Adrenal gland (tissue), 12 donors: ENCODE results near the gene STXBP3. TPM values are rescaled to one million over a fixed set of nuclear protein-coding genes. Genes with fewer than 3 reads are reported as not detected.

ENCODE experiments used
- DNase-seq, 7 donors: peaks; one replicate each; pipeline ENCODE4 v3.0.0-alpha.2; 2019 to 2020
- H3K27ac ChIP-seq, 5 donors: fragments of 200-600 bp; sonication (generic) in 4 of 5; 1 replicate in 3 of 5; 2 replicates in 2 of 5; pipeline versions ENCODE4 v1.5.1 to v1.8.0; 2016 to 2020; ENCODE audit warnings: mild to moderate bottlenecking in 1 of 5
- H3K27me3 ChIP-seq: fragments of 200-600 bp; 2 replicates; pipeline ENCODE4 v1.8.0; 2021
- H3K36me3 ChIP-seq, 2 donors: fragments of 200-600 bp; replicated peaks in 1 of 2; 1 replicate in 1 of 2; 2 replicates in 1 of 2; pipeline versions ENCODE4 v1.5.1 to v1.8.0; 2018 to 2022
- H3K4me1 ChIP-seq, 2 donors: fragments of 200-600 bp; replicated peaks in 1 of 2; 1 replicate in 1 of 2; 2 replicates in 1 of 2; pipeline versions ENCODE4 v1.5.1 to v1.8.0; 2018 to 2021
- H3K4me3 ChIP-seq, 4 donors: fragments of 200-600 bp; sonication (generic) in 3 of 4; one replicate each; pipeline ENCODE4 v1.5.1; 2016 to 2018
- H3K9me3 ChIP-seq, 3 donors: fragments of 200-600 bp; sonication (generic) in 1 of 3; replicated peaks in 1 of 3; 1 replicate in 2 of 3; 2 replicates in 1 of 3; pipeline versions ENCODE4 v1.5.1 to v1.8.0; 2016 to 2021
- CTCF ChIP-seq, 6 experiments: fragments of 450-650 bp in 4 of 6; fragments of 200-600 bp in 2 of 6; sonication (generic) in 1 of 6; IDR thresholded peaks; 1 replicate in 5 of 6; 2 replicates in 1 of 6; pipeline versions ENCODE4 v1.5.1 to v1.8.0; 2016 to 2021; ENCODE audit warnings: antibody characterized with exemption in 6 of 6, mild to moderate bottlenecking in 2 of 6, moderate library complexity in 1 of 6
- POLR2A ChIP-seq, 2 donors: fragments of 450-650 bp; IDR thresholded peaks; one replicate each; pipeline ENCODE4 v1.6.1; 2017; ENCODE audit warnings: antibody characterized with exemption in 2 of 2, mild to moderate bottlenecking in 2 of 2, moderate library complexity in 1 of 2
- WGBS, 4 donors: extraction: QIAGEN DNeasy Blood & Tissue Kit in 2 of 4; methylation state at CpG; one replicate each; pipeline versions ENCODE4 v1.1.5 to v1.1.7; 2013 to 2017; 5-methylcytosine and 5-hydroxymethylcytosine counted together
- intact Hi-C, 2 donors: fragments of 100-400 bp; cut with DNase I; formaldehyde crosslinking; loops; one replicate each; pipeline versions ENCODE4 v1.14.1 to v1.15.0; 2022 to 2023
- polyA plus RNA-seq, 3 donors: library from polyadenylated mRNA; stranded (reverse); fragments of 200-250 nt in 2 of 3; fragments of 350-450 nt in 1 of 3; fragmentation: Illumina TruSeq in 1 of 3; extraction: RNeasy Lipid Tissue Mini Kit (QIAGEN cat#74804) in 1 of 3; gene quantifications; one replicate each; pipeline ENCODE4 v1.2.3, GENCODE V29; 2013 to 2014
- total RNA-seq, 9 donors: library from RNA; depleted of rRNA in 4 of 9; stranded (reverse); fragments of >200 nt in 4 of 9; fragments of 120-200 nt in 1 of 9; fragmentation: NEBNext Ultra II Directional in 1 of 9; extraction: Animal tissue kit (Norgen Biotek cat#: 25700) in 1 of 9; gene quantifications; one replicate each; pipeline versions ENCODE4 v1.1.0 to v1.2.4, GENCODE V29; 2013 to 2023
- donor health status: healthy with polysubstance abuse.
- donor health status: Bipolar disorder and iron deficiency.
- donor health status: DM: yes; HTN: yes; CAD: no.
- donor health status: DM: no; HTN: no; CAD: no.
- donor health status: DM: no; HTN: no; CAD: no.
- donor health status: DM: yes; HTN: yes; CAD: no.

STXBP3 gene
- total and polyA plus RNA-seq, 12 donors: 35.1 to 63.2 (median 43.8) TPM

GRCh38 chr1:108732398-108732797 lies 14.1 kb upstream of the STXBP3 start:
- no peak overlapping the region for H3K27ac ChIP-seq
- H3K4me1 ChIP-seq: no peaks in the 10 kb centered on the region
- TF ChIP-seq CTCF (IDR thresholded peaks at IDR 0.05) (no peak), POLR2A (IDR thresholded peaks at IDR 0.05) (no peak)
- no peak for DNase-seq
- no peaks in the 10 kb centered on the region for H3K27me3 ChIP-seq
- no peak overlapping the region for H3K4me3 ChIP-seq
- 80 to 95% (median 87%) methylated on average over 1 of the region's 1 CpG for WGBS, 4 donors
- intact Hi-C loops: no loop called here
- H3K36me3 ChIP-seq: no peaks in the 10 kb centered on the region
- H3K9me3 ChIP-seq: no peaks in the 10 kb centered on the region

DNA sequence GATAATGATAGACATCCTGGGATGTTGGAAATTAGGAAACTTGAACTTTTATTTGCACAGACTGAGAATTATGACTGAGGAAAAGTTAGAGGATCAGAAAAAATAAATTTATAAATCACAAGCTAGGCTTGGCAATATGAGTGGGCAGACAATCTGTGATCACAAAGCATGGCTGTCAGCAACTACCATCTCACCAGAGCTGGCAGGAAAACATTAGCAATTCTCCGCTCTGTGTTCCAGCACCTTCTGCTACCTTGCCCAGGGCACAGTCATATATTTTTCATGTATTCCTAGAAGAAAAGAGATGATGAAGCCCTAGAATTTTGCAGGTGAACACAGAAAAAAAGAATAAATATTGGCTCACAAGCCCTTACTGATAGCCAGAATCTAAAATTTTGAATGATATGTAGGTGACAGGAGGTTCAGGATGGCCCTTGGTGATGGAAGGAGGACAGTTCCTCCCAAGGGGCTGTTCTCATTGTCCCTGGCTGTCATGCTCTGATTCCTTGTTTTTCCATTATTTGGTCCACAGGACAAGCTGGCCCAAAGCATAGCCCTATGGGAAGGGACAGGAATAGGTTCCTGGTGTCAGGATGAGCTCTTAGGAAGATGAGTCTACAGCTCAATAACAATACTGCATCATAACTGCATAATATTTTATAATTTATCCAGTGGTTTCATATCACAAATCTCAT lies 12.2 kb upstream of the STXBP3 start:
- WGBS, 4 donors: 93 to 100% (median 99%) methylated on average over 1 of the region's 1 CpG

DNA sequence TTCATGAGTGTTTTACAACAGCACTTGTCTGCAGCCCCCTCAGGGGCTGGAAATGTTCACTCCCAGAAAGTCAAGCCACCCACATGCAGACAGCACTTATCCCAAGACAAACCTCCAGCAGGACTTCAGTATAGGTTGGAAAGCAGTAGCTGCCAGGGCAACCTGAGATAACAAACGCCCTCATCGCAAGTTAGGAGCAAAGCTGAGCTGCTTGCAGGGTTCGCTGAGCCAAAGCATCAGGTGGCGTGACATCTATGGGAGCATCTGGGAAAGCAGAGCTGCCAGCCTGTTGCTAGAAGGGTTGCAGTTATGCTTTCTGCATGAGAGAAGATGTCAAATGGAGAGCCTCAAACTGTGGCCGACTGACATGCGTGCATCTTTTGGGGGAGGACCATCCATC lies 4.2 kb upstream of the STXBP3 start:
- 73 to 100% (median 79%) methylated on average over 2 to 6 of the region's 6 CpGs for WGBS, 4 donors
- intact Hi-C loops: loop anchor here in 1 of 2 donors (5.0 kb wide), 1 partner anchor 50 kb away; the partner anchor contains the start of gene PRPF38B
- no peak for DNase-seq
- no peaks in the 10 kb centered on the region for H3K27me3 ChIP-seq
- TF ChIP-seq CTCF (IDR thresholded peaks at IDR 0.05) (no peak), POLR2A (IDR thresholded peaks at IDR 0.05) (no peak)
- no peaks in the 10 kb centered on the region for H3K4me1 ChIP-seq
- no peaks in the 10 kb centered on the region for H3K9me3 ChIP-seq
- H3K4me3 ChIP-seq: no peak overlapping the region
- H3K36me3 ChIP-seq: no peaks in the 10 kb centered on the region
- H3K27ac ChIP-seq: no peak overlapping the region

More for the DNA sequence above, 12.2 kb upstream of the STXBP3 start:
- no peaks in the 10 kb centered on the region for H3K36me3 ChIP-seq
- no peaks in the 10 kb centered on the region for H3K27me3 ChIP-seq
- no peaks in the 10 kb centered on the region for H3K4me1 ChIP-seq
- H3K27ac ChIP-seq: no peak overlapping the region
- intact Hi-C loops: no loop called here
- H3K9me3 ChIP-seq: no peaks in the 10 kb centered on the region
- H3K4me3 ChIP-seq: no peak overlapping the region
- no peak for DNase-seq
- TF ChIP-seq POLR2A (IDR thresholded peaks at IDR 0.05): no peak
- TF ChIP-seq CTCF (IDR thresholded peaks at IDR 0.05): no peak

- Histone ChIP-seq H3K9me3 (no peaks in the 10 kb centered on the region), H3K27me3 (no peaks in the 10 kb centered on the region), H3K36me3 (no peaks in the 10 kb centered on the region), H3K27ac (peak overlapping the region in 3 of 5 donors; percentile 96 to 99 (median 98)), H3K4me1 (peaks cover 7 to 20% of the 10 kb centered on the region in 2 donors), H3K4me3 (no peak overlapping the region)
- 27 to 37% (median 30%) methylated on average over 3 of the region's 3 CpGs for WGBS, 4 donors
- no peak for DNase-seq
- TF ChIP-seq CTCF (IDR thresholded peaks at IDR 0.05): no peak
- no peak for TF ChIP-seq POLR2A (IDR thresholded peaks at IDR 0.05)
- intact Hi-C loops: no loop called here
These were observed 493 bp upstream of the STXBP3 start for GRCh38 chr1:108745980-108746381.
